ENCODE results near the gene GID4.

GRCh38 chr17:18038149-18038850 is 908 bp upstream of the GID4 start:
- no peak for TF ChIP-seq POLR2A (IDR thresholded peaks at IDR 0.05)
- TF ChIP-seq CTCF (IDR thresholded peaks at IDR 0.05): no peak
